Measurements from ENCODE around the gene ARID3A.

The ARID3A gene

DNA sequence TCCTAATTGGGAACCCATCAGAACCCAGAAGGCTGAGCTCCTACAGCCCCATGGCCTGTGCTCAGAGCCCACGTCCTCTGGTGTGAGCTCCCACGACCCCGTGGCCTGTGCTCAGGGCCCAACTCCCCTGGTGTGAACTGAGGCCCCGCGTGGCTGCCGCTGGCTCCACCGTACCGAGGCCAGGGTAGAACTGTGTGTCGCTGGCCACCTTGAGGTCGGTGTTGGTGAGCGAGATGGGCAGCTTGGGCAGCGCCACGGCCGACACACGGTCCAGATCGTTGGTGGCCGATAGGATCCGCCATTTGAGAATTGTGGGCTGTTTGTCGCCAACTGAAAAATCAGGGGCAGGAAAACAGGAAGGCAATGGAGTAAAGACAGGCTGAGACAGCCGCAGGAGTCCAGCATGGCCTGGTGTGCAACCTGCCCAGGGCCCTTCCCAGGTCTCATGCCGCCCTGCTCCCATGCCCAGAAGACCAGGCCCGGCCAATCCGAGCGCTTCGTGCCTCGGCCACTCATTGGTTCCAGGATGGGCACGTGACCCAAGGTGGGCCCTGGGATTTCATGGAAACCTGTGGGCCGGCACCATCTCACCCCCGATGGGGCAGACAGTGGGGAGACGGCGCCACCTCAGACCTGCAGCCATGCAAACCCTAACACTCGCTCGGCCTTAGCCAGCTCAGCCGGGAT is 44.3 kb upstream of the ARID3A start:
- Histone ChIP-seq H3K27ac (no peak overlapping the region), H3K27me3 (no peaks in the 10 kb centered on the region), H3K9me3 (no peaks in the 10 kb centered on the region), H3K36me3 (peaks cover 88% of the 10 kb centered on the region), H3K4me1 (ENCODE audit: control insufficient read depth in 1 of 2, insufficient read depth in 1 of 2, low read depth in 1 of 2, low read length in 1 of 2) (no peaks in the 10 kb centered on the region), H3K4me3 (ENCODE audit: low read depth in 1 of 2, low read length in 1 of 2) (no peak overlapping the region)
- TF ChIP-seq, protein P1, sequence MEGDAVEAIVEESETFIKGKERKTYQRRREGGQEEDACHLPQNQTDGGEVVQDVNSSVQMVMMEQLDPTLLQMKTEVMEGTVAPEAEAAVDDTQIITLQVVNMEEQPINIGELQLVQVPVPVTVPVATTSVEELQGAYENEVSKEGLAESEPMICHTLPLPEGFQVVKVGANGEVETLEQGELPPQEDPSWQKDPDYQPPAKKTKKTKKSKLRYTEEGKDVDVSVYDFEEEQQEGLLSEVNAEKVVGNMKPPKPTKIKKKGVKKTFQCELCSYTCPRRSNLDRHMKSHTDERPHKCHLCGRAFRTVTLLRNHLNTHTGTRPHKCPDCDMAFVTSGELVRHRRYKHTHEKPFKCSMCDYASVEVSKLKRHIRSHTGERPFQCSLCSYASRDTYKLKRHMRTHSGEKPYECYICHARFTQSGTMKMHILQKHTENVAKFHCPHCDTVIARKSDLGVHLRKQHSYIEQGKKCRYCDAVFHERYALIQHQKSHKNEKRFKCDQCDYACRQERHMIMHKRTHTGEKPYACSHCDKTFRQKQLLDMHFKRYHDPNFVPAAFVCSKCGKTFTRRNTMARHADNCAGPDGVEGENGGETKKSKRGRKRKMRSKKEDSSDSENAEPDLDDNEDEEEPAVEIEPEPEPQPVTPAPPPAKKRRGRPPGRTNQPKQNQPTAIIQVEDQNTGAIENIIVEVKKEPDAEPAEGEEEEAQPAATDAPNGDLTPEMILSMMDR (IDR thresholded peaks at IDR 0.05): no peak

- Histone ChIP-seq H3K36me3 (peaks cover 93% of the 10 kb centered on the region), H3K9me3 (no peaks in the 10 kb centered on the region), H3K4me3 (ENCODE audit: low read depth in 1 of 2, low read length in 1 of 2) (no peak overlapping the region), H3K4me1 (ENCODE audit: control insufficient read depth in 1 of 2, insufficient read depth in 1 of 2, low read depth in 1 of 2, low read length in 1 of 2) (no peaks in the 10 kb centered on the region), H3K27ac (no peak overlapping the region), H3K27me3 (no peaks in the 10 kb centered on the region)
- TF ChIP-seq, protein P1 (IDR thresholded peaks at IDR 0.05): no peak
Observed at GRCh38 chr19:882871-883497, 42.9 kb upstream of the ARID3A start.

DNA sequence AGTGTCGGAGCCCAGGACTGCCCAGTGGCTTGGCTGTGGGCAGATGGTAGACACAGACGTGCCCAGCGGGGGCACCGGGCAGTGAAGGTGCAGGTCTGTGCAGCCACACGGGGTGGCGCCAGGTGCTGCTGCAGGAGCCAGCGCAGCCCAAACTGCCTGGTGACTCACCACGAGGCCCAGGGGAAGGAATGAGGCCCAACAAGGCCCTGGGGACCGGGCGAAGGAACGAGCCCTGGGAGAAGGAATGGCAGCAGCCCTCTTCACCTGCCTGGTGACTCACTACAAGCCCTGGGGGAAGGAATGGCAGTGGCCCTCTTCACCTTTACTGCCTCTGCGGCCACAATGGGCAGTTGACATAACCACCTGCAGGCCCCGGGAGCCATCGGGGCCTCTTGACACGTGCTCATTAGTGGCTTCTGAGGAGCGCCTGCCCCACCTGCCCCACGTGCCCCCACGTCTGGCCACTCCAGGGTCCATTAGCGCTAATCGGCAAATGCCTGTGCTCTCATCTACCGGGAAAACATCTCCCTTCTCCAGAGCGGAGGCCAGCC is 42.1 kb upstream of the ARID3A start:
- peaks cover 94% of the 10 kb centered on the region for H3K36me3 ChIP-seq

DNA sequence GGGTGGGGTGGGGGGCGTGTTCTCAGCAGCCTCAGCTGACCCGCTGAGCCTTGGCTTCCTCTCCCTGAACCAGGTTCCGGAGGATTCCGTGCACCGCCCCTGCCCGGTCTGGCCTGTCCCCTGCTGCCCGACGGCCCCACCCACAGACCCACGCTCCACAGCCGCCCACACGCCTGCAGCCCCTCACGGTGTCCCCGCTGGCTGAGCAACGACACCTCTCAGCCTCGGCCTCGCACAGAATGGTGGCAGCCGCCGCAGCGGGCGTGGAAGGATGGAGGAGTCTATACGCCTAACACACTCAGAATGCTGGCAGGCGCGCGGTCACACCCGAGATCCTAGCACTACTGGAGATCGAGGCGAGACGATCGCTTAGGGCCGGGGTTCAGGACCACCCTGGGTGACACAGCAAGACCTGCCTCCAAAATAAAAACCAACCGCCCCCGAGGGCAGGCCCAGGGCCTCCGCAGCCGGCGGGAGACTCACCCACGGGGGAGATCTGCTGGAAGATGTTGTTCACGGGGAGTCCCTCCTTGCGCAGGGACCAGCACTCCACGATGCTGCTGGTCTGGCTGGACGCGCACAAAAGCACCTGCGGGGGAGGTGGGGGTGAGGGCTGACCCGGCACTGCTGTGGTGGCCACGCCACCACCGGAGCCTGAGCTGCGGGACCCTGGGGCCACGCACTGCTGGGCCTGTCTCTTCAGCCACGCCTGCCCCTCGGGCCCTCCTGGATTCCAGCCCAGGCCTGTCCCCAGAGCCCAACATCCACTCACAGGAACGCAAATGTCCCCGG is 41.2 kb upstream of the ARID3A start:
- Histone ChIP-seq H3K4me3 (ENCODE audit: low read depth in 1 of 2, low read length in 1 of 2) (no peak overlapping the region), H3K36me3 (peaks cover 94% of the 10 kb centered on the region), H3K4me1 (ENCODE audit: control insufficient read depth in 1 of 2, insufficient read depth in 1 of 2, low read depth in 1 of 2, low read length in 1 of 2) (peaks cover 0 to 5% of the 10 kb centered on the region in 2 experiments), H3K27ac (no peak overlapping the region), H3K9me3 (no peaks in the 10 kb centered on the region), H3K27me3 (no peaks in the 10 kb centered on the region)
- TF ChIP-seq, protein P1 (IDR thresholded peaks at IDR 0.05): no peak

More for the DNA sequence above, 42.1 kb upstream of the ARID3A start:
- no peaks in the 10 kb centered on the region for H3K9me3 ChIP-seq
- no peaks in the 10 kb centered on the region for H3K27me3 ChIP-seq
- no peak overlapping the region for H3K4me3 ChIP-seq (ENCODE audit: low read depth in 1 of 2, low read length in 1 of 2)
- no peak overlapping the region for H3K27ac ChIP-seq
- H3K4me1 ChIP-seq (ENCODE audit: control insufficient read depth in 1 of 2, insufficient read depth in 1 of 2, low read depth in 1 of 2, low read length in 1 of 2): peaks cover 0 to 5% of the 10 kb centered on the region in 2 experiments
- TF ChIP-seq, protein P1 (IDR thresholded peaks at IDR 0.05): no peak

- H3K4me1 ChIP-seq (ENCODE audit: control insufficient read depth in 1 of 2, insufficient read depth in 1 of 2, low read depth in 1 of 2, low read length in 1 of 2): peaks cover 0 to 5% of the 10 kb centered on the region in 2 experiments
Observed at GRCh38 chr19:885536-886224, 40.2 kb upstream of the ARID3A start.

More at GRCh38 chr19:885536-886224, 40.2 kb upstream of the ARID3A start:
- Histone ChIP-seq H3K36me3 (peaks cover 95% of the 10 kb centered on the region), H3K4me3 (ENCODE audit: low read depth in 1 of 2, low read length in 1 of 2) (no peak overlapping the region), H3K9me3 (no peaks in the 10 kb centered on the region), H3K27ac (no peak overlapping the region), H3K27me3 (no peaks in the 10 kb centered on the region)
- TF ChIP-seq, protein P1 (IDR thresholded peaks at IDR 0.05): no peak
